ENCODE measurements around the gene MAPK12.

MAPK12 gene

GRCh38 chr22:50261615-50262459 is at the start of gene MAPK12:
Gene MAPK12, minus strand, starts transcription at chr22:50261683. Its CDS starts 174 bp downstream, at chr22:50261509.
- DNase-seq (ENCODE audit: low read depth in 2 of 2), result no peak

- DNase-seq (ENCODE audit: low read depth in 2 of 2), result no peak
Observed at GRCh38 chr22:50310949-50311444, 49.5 kb upstream of the MAPK12 start.

- DNase-seq (ENCODE audit: low read depth in 2 of 2), result no peak
Observed at GRCh38 chr22:50310031-50310722, 48.7 kb upstream of the MAPK12 start.

GRCh38 chr22:50309601-50309991 is 48.1 kb upstream of the MAPK12 start:
- DNase-seq (ENCODE audit: low read depth in 2 of 2), result no peak

GRCh38 chr22:50308986-50309600 is 47.6 kb upstream of the MAPK12 start:
- no peak for DNase-seq (ENCODE audit: low read depth in 2 of 2)

GRCh38 chr22:50308597-50308935 is 47.1 kb upstream of the MAPK12 start:
- DNase-seq (ENCODE audit: low read depth in 2 of 2), result no peak

GRCh38 chr22:50307890-50308596 is 46.6 kb upstream of the MAPK12 start:
- DNase-seq (ENCODE audit: low read depth in 2 of 2), result no peak

- peak; percentile 44 to 50 for DNase-seq (ENCODE audit: low read depth in 2 of 2)
Observed at GRCh38 chr22:50306753-50307749, 45.6 kb upstream of the MAPK12 start, which contains the start of gene PLXNB2. Gene PLXNB2, minus strand, starts transcription at chr22:50307646. Its CDS starts 17,062 bp downstream, at chr22:50290584.

GRCh38 chr22:50305923-50306566 is 44.6 kb upstream of the MAPK12 start:
- peak; percentile 70 to 71 for DNase-seq (ENCODE audit: low read depth in 2 of 2)

- no peak for DNase-seq (ENCODE audit: low read depth in 2 of 2)
Observed at GRCh38 chr22:50305393-50305922, 44.0 kb upstream of the MAPK12 start.

GRCh38 chr22:50304528-50305392 is 43.3 kb upstream of the MAPK12 start:
- DNase-seq (ENCODE audit: low read depth in 2 of 2), result no peak

GRCh38 chr22:50303848-50304527 is 42.5 kb upstream of the MAPK12 start:
- no peak for DNase-seq (ENCODE audit: low read depth in 2 of 2)

- no peak for DNase-seq (ENCODE audit: low read depth in 2 of 2)
Observed at GRCh38 chr22:50303515-50303847, 42.0 kb upstream of the MAPK12 start.

GRCh38 chr22:50302564-50302963 is 41.1 kb upstream of the MAPK12 start:
- DNase-seq (ENCODE audit: low read depth in 2 of 2), result no peak

- DNase-seq (ENCODE audit: low read depth in 2 of 2), result no peak
Observed at GRCh38 chr22:50302041-50302541, 40.6 kb upstream of the MAPK12 start.

GRCh38 chr22:50301581-50301991 is 40.1 kb upstream of the MAPK12 start:
- DNase-seq (ENCODE audit: low read depth in 2 of 2), result no peak

- no peak for DNase-seq (ENCODE audit: low read depth in 2 of 2)
Observed at GRCh38 chr22:50300620-50301257, 39.3 kb upstream of the MAPK12 start.

Data from fibroblast of skin of left biceps (primary cell).